HG02973 (cell line): ENCODE results near the gene STAT5A.
"Not testable (repeated sequence)": the region's sequence is repeated elsewhere in the genome, so short reads cannot be mapped to it uniquely, and the experiment has no call there.

ENCODE experiments used
- ATAC-seq: cut with Tn5 transposase; IDR thresholded peaks from one replicate; pipeline ENCODE4 v1.9.1; 2021; ENCODE audit warnings: moderate library complexity; ENCODE audit not compliant: unreplicated experiment

Gene STAT5A

DNA sequence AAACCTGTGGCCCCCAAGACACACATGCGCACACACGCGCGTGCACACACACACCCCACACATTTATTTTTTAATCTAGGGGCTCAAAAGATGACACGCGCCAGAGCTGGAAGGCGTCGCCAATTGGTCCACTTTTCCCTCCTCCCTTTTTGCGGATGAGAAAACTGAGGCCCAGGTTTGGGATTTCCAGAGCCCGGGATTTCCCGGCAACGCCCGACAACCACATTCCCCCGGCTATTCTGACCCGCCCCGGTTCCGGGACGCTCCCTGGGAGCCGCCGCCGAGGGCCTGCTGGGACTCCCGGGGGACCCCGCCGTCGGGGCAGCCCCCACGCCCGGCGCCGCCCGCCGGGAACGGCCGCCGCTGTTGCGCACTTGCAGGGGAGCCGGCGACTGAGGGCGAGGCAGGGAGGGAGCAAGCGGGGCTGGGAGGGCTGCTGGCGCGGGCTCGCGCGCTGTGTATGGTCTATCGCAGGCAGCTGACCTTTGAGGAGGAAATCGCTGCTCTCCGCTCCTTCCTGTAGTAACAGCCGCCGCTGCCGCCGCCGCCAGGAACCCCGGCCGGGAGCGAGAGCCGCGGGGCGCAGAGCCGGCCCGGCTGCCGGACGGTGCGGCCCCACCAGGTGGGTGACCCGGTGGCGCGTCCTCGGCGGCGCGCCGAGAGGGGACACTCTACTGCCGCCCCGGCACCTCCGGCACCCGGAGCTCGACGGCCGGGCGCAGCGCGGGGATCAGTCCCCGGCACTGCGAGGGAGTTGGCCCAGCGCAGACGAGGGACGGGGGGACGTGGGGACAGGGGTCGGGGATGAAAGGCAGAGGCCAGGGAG lies at the start of gene STAT5A:
Gene STAT5A, plus strand, starts transcription at position 522 of the 826 bp plus-strand sequence. CDS start 914 bp downstream, outside the sequence.
- ATAC-seq = peak; percentile 56

DNA sequence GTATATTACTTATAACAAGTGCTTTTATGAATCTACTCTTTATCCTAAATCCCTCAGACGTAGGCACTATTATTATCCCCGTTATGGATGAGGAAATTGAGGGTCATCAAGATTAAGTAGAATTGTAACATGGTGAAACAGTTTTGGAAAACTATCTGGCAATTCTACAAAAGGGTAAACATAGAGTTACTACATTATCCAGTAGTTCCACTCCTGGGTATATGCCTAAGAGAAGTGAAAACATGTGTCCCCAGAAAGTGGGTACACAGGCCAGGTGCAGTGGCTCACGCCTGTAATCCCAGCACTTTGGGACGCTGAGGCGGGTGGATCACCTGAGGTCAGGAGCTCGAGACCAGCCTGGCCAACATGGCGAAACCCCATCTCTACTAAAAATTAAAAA lies 48.7 kb upstream of the STAT5A start:
- ATAC-seq = not testable (repeated sequence)

DNA sequence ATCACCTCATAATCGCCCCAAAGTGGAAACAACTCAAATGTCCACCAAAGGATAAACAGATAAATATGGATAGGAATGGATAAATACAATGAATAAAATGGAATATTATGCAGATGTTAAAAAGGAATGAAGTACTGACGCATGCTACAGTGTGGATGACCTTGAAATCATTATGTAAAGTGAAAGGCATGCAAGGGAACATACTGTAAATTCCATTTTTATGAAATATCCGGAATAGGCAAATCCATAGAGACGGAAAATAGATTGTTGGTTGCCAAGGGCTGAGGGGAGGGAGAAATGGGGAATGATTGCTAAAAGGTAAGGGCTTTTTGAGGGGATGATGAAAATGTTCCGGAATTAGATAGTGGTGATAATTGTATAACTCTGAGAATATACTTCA lies 48.1 kb upstream of the STAT5A start:
- no peak for ATAC-seq

DNA sequence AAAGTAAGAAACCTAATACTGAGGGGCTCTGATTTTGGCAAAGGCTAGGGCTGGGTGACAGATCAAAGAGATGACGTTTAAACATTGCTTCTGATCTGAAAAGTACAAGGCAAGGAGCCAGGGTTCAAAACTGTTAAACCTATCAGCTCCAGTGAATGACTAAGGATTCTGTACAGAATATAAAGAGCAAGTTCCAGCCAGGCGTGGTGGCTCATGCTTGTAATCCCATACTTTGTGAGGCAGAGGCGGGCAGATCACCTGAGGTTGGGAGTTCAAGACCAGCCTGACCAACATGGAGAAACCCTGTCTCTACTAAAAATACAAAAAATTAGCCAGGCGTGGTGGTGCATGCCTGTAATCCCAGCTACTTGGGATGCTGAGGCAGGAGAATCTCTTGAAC lies 47.4 kb upstream of the STAT5A start:
- ATAC-seq = not testable (repeated sequence)

DNA sequence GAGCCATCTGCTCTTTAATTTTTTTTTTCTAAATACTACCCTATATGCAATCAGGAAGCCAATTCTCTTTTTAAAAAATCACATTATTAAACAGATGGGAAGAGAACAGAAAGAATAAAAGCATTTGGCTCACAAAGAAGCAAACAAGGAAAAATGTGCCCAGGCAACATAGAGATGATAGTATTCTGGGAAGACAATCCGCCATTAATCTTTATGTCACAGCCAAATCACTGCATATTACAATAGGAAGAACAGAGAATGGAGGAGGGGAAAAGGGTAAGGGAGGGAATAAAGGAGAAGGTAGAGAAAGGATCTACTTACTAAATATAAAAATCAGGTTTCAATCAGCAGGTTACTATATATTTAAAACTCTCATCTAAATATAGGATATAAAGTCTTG lies 46.4 kb upstream of the STAT5A start:
- no peak for ATAC-seq

DNA sequence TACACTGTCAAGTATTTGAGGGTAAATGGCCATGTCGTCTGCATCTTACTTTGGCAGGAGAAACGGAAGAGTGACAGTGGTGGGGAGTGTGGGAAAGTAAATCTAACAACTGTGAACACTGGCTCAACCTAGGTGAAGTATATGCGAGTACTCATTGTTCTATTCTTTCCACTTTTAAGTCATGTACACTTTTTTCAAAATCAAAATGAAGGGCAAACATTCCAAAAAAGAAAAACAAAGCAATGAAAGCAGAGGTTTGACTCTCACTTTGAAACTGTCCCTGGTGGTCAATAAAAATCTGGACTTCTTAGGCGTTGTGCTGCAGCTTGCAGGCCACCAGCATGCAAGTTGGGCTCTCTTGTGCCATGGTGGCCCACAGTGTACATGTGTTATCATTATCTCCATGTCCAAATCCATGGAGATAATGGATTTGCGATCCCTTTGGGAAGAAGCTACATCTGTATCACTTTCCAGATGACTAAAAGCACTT lies 44.8 kb upstream of the STAT5A start:
- ATAC-seq = no peak

DNA sequence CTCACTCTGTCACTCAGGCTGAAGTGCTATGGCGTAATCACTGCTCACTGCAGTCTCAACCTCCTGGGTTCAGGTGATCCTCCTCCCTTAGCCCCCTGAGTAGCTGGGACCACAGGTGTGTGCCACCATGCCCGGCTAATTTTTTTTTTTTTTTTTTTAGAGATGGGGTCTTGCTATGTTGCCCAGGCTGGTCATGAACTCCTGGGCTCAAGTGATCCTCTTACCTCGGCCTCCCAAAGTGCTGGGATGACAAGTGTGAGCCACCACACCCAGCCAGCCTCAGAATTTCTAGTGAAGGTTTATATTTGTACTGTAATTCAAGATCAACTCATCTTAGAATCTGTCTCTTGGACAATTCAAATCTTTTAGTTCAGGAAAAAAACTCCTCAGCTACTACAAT lies 44.2 kb upstream of the STAT5A start:
- not testable (repeated sequence) for ATAC-seq

DNA sequence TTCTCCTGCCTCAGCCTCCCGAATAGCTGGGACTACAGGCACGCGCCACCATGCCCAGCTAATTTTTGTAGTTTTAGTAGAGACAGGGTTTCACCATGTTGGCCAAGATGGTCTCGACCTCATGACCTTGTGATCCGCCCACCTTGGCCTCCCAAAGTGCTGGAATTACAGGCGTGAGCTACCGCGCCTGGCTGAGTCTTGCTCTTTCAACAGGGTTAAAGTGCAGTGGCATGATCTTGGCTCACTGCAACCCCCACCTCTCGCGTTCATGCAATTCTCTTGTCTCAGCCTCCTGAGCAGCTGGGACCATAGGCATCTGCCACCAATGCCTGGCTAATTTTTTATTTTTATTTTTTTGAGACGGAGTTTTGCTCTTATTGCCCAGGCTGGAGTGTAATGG lies 43.1 kb upstream of the STAT5A start:
- not testable (repeated sequence) for ATAC-seq

DNA sequence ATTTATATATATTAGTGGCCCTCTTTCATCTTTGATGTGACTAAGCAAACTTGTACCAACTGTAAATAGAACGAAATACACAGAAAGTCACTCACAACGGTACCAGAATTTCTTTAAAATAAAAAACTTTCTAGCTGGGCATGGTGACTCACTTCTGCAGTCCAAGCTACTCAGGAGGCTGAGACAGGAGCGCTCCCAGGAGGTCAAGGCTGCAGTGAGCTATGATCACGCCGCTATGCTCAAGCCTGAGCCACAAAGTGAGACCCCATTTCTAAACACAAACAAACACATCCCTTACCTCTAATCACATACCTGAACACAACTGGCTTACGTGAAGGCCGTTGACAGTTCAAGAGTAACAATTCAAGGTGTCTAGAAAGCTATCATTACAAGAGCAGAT lies 41.8 kb upstream of the STAT5A start:
- ATAC-seq = no peak

DNA sequence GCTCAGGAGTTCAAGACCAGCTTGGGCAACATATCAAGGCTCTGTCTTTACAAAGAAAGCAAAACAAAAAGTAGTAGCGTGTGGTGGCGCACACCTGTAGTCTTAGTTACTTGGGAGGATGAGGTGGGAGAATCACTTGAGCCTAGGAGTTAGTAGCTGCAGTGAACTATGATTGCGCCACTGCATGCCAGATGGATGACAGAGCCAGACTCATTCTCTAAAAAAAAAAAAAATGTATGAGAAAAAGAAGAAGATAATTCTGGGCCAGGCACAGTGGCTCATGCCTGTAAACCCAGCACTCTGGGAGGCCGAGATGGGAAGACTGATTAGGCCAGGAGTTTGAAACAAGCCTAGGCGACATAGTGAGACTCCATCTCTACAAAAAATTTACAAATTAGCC lies 40.6 kb upstream of the STAT5A start:
- ATAC-seq = no peak

DNA sequence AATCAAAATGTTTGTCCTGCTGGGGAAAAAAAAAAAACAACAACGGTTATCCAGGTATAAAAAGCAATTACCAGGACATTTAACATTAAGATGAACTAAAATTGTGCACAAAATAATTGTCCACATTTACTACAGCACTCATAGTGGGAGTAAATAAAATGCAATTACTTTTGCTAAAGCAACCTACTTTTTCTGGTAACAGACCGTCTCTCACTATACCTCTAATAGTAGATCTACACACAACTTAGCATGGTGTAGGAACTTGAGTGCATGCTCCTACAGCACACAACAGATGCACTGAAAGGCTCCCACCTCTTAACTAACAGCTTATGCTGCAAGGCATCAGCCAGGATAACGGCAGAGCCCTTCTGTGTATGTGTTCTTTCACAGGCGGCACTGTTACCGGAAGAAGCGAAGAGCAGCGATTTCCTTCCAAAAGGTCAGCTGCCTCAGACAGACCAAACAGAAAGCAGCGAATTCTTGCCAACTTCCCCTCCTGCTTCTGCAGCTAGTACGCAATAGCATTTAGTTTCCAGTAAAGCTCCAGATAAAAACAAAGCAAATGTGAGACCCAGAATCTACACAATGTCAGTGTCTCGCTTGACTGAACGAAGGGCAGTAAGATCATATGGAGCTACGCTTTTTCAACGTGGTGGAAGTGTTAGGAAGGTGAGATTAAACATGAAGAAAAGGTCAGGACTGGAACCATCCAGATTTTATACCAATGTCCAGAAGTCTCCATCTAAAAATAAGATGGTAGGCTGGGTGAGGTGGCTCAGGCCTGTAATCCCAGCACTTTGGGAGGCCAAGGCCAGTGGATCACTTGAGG lies 39.7 kb upstream of the STAT5A start:
- ATAC-seq = peak; percentile 66

DNA sequence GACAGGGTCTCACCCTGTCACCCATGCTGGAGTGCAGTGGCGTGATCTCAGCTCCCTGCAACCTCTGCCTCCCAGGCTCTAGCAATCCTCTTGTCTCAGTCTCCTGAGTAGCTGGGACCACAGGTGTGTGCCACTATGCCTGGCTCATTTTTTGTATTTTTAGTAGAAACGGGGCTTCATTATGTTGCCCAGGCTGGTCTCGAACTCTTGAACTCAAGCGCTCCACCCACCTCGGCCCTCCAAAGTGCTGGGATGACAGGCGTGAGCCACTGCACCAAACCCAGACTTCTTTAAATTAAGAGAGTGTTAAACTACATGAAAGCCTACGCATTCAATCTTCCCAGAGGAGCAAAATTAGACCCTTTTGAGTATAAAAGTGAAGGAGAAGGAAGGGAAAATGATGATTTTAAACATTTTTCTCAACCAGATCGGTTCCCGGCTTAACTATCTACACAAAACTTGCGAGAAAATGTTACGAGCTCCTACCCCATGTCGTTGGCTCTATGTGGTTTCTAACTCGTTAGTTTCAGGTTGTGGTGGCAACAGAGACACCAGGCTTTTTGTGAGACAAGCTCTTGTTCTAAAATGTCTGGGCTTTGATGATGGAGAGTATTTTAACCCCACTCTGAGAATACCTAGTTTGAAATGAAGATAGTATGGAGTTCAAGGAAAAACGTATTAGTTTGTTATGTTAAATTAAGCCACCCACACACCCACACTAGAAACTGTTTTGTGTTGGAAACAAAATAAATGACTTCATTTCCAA lies 38.4 kb upstream of the STAT5A start:
- ATAC-seq = no peak

DNA sequence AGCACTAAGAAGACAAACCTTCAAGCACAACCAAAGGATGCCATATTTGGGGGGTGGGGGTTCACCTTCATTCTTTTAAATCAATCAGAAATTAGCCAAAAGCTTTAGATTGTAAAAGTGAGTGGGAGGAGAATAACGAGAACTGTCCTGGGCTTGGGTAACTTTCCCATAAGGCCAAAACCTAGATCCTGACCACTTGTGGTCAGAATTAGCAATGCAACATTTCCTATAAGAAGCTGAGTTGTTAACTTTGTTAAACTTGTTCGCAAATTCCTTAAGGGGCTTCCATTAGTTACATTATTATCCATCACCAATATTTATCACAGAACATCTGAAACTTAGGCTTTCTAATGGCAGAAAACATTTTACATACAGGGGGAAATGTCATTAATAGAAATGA lies 37.2 kb upstream of the STAT5A start:
- ATAC-seq = no peak

DNA sequence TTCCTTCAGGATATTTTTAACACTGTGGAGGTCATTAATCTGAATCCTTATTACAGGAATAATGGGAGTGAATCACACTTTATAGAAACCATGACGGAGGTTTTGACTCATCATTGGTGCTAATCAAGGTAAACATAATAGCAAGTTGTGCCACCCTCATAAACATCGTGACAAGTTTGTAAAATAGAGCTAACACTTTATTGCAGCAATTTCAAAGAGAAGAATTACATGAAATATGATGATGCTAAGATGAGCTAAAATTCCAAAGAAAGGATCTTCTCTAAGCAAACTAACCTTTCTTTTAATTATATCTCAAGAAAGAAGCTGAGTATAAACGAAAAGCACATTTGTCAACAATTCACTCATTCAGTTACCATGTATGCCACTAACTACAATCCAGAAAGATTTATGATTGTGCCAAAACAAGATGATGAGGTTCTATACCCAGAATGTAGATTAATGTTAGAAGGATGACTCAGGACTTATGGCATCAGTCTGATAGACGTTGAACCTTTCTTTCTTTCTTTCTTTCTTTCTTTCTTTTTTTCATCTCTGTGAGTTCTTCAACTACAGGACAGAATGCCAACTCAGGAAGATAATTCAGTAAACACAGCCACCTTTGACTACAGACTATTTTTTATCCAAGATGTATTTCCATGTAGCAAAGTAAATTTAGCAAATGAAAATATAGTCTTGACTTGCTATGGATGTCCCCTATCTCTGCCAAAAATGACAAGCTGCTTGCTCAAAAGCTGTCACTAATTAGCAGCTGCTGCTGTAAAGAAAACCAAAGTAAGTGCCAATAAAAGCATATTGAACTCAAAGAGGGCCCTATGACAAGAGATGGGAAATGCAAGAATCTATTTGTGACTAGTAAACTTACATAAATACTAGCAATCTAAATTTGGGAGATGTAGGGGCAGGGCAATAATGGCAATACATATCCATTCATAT lies 35.4 kb upstream of the STAT5A start:
- ATAC-seq = no peak

DNA sequence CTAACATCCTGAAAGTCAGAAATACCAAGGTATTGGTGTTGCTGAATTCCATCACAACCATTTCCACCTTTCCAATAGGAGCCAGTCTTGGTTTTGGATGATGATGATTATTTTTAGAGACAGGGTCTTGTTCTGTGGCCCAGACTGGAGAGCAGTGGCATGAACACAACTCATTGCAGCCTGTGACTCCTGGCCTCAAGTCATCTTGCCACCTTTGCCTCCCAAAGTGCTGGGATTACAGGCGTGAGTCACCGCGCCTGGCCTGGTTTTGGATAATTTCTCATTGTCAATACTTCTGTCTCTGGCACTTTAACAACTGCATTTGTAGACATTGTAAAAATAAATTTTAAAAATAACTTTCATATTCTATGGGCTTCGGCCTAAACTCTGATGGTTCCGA lies 34.7 kb upstream of the STAT5A start:
- no peak for ATAC-seq

DNA sequence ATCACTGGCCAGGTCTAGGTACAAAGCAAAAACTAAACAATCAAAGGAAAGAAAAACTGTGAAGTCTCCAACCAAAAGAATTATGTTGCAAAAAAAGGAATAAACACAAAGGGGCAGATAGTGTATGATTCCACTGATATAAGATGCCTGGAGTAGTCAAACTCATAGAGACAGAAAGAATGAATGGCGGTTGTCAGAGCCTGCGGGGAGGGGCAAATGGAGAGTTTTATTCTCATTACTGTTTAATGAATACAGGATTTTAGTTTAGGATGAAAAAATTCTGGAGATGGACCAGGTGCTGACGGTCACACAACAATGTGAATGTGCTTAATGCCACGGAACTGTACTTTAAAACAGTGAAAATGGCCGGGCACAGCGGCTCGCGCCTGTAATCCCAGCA lies 32.9 kb upstream of the STAT5A start:
- ATAC-seq = no peak

DNA sequence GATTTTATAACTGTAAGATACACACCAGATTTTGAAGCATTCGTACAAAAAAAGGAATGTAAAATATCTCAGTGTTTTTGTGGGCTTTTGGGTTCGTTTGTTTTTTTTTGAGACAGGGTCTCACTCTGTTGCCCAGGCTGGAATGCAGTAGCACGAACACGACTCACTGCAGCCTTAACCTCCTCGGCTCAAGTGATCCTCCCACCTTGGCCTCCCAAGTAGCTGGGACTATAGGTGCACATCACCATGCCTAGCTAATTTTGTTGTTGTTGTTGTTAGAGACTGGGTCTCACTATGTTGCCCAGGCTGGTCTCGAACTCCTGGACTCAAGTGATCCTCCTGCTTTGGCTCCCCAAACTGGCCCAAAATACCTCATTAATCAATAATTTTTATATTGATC lies 28.0 kb upstream of the STAT5A start:
- ATAC-seq = no peak

DNA sequence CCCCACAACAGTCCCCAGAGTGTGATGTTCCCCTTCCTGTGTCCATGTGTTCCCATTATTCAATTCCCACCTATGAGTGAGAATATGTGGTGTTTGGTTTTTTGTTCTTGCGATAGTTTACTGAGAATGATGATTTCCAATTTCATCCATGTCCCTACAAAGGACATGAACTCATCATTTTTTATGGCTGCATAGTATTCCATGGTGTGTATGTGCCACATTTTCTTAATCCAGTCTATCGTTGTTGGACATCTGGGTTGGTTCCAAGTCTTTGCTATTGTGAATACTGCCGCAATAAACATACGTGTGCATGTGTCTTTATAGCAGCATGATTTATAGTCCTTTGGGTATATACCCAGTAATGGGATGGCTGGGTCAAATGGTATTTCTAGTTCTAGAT lies 23.9 kb upstream of the STAT5A start:
- not testable (repeated sequence) for ATAC-seq

DNA sequence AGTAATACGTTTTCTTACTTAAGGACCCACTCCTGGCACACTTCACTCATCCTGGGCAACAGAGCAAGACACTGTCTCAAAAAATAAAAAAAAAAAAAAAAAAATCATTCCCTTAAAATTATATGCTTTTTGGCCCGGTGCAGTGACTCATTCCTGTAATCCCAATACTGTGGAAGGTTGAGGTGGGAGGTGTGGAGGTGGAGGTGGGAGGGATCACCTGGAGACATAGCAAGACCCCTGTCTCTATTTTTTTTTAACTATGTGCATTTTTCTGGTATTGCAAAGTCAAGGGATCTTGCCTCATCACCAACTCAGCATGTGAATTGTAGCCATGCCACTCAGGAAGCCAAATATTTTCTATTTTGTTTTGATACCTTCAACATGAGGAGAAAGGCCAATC lies 21.8 kb upstream of the STAT5A start:
- no peak for ATAC-seq
